GM23338 (cell line): ENCODE measurements around the gene SMCO3. TPM values are rescaled to one million over a fixed set of nuclear protein-coding genes. Genes with fewer than 3 reads are reported as not detected.

Experiments used
- ATAC-seq: fragments of 200-7000 bp; cut with Tn5 transposase; 3 replicates; pipeline ENCODE4 v1.9.1; 2020
- DNase-seq: peaks from one replicate; pipeline ENCODE4 v3.0.0-alpha.2; 2015; ENCODE audit warnings: low spot score
- H2AFZ ChIP-seq: fragments of 200-600 bp; sonication (generic); 2 replicates; pipeline ENCODE4 v1.8.0; 2016; ENCODE audit warnings: antibody characterized with exemption, mild to moderate bottlenecking, moderate library complexity
- H3F3A ChIP-seq: fragments of 200-600 bp; sonication (generic); replicated peaks from 2 replicates; pipeline ENCODE4 v1.8.0; 2017; ENCODE audit warnings: antibody characterized with exemption, mixed run types, low read depth
- H3K27ac ChIP-seq: fragments of 200-600 bp; sonication (generic); 2 replicates; pipeline ENCODE4 v1.6.1; 2016; ENCODE audit warnings: low read depth
- H3K27me3 ChIP-seq: fragments of 200-600 bp; sonication (generic); 2 replicates; pipeline ENCODE4 v1.8.0; 2016; ENCODE audit warnings: mild to moderate bottlenecking, mixed run types, moderate library complexity; ENCODE audit not compliant: insufficient read depth
- H3K36me3 ChIP-seq: fragments of 200-600 bp; sonication (generic); 2 replicates; pipeline ENCODE4 v1.8.0; 2016; ENCODE audit warnings: mild to moderate bottlenecking; ENCODE audit not compliant: insufficient read depth
- H3K4me1 ChIP-seq: fragments of 200-600 bp; sonication (generic); 2 replicates; pipeline ENCODE4 v1.8.0; 2016; ENCODE audit warnings: mild to moderate bottlenecking, moderate library complexity; ENCODE audit not compliant: insufficient read depth
- H3K4me2 ChIP-seq: fragments of 200-600 bp; sonication (generic); 2 replicates; pipeline ENCODE4 v1.7.1; 2017; ENCODE audit warnings: mixed run types
- H3K4me3 ChIP-seq: fragments of 200-600 bp; sonication (generic); 2 replicates; pipeline ENCODE4 v1.6.1; 2016; ENCODE audit warnings: mixed run types
- H3K79me2 ChIP-seq: fragments of 200-600 bp; sonication (generic); replicated peaks from 2 replicates; pipeline ENCODE4 v1.8.0; 2017; ENCODE audit warnings: mild to moderate bottlenecking; ENCODE audit not compliant: insufficient read depth
- H3K9me2 ChIP-seq: fragments of 200-600 bp; sonication (generic); 2 replicates; pipeline ENCODE4 v1.8.0; 2017; ENCODE audit not compliant: insufficient read depth
- H4K20me1 ChIP-seq: fragments of 200-600 bp; sonication (generic); replicated peaks from 2 replicates; pipeline ENCODE4 v1.8.0; 2017; ENCODE audit warnings: mild to moderate bottlenecking; ENCODE audit not compliant: insufficient read depth
- H3K27ac Mint-ChIP-seq: 2 replicates; pipeline ENCODE4 v1.8.0; 2020; ENCODE audit warnings: inconsistent platforms, mild to moderate bottlenecking, moderate library complexity, mixed read lengths
- H3K27me3 Mint-ChIP-seq: 3 replicates; pipeline ENCODE4 v1.8.0; 2022; ENCODE audit warnings: low read depth, mild to moderate bottlenecking, moderate library complexity, mixed read lengths, inconsistent platforms; ENCODE audit not compliant: insufficient read depth, poor library complexity
- H3K36me3 Mint-ChIP-seq: 3 replicates; pipeline ENCODE4 v1.8.0; 2021; ENCODE audit warnings: low read depth, mild to moderate bottlenecking, inconsistent platforms, moderate library complexity, mixed read lengths
- H3K4me1 Mint-ChIP-seq: 3 replicates; pipeline ENCODE4 v1.8.0; 2020; ENCODE audit warnings: mild to moderate bottlenecking, inconsistent platforms, mixed read lengths
- H3K4me3 Mint-ChIP-seq: 3 replicates; pipeline ENCODE4 v1.8.0; 2021; ENCODE audit warnings: moderate library complexity, mild to moderate bottlenecking, inconsistent platforms, mixed read lengths
- H3K9me3 Mint-ChIP-seq: 3 replicates; pipeline ENCODE4 v1.8.0; 2020; ENCODE audit warnings: moderate library complexity, mild to moderate bottlenecking, inconsistent platforms, mixed read lengths
- CREB1 ChIP-seq: fragments of 250-450 bp; sonication (Bioruptor Pico); IDR thresholded peaks from 2 replicates; pipeline ENCODE4 v1.5.0; 2020; ENCODE audit warnings: low read depth, mild to moderate bottlenecking, moderate library complexity
- EZH2 ChIP-seq: fragments of 200-600 bp; sonication (generic); IDR thresholded peaks from one replicate; pipeline ENCODE4 v1.8.0; 2017; ENCODE audit warnings: antibody characterized with exemption, mild to moderate bottlenecking, low read depth; ENCODE audit not compliant: unreplicated experiment
- EZH2phosphoT487 ChIP-seq: fragments of 200-600 bp; sonication (generic); IDR thresholded peaks from one replicate; pipeline ENCODE4 v1.8.1; 2018; ENCODE audit warnings: antibody characterized with exemption; ENCODE audit not compliant: unreplicated experiment
- JUNB ChIP-seq: IDR thresholded peaks from one replicate; pipeline ENCODE4 v1.6.1; 2016; ENCODE audit warnings: antibody characterized with exemption; ENCODE audit not compliant: unreplicated experiment
- NANOG ChIP-seq: IDR thresholded peaks from 2 replicates; pipeline ENCODE4 v1.6.1; 2016; ENCODE audit warnings: antibody characterized with exemption, borderline replicate concordance
- POLR2AphosphoS5 ChIP-seq: IDR thresholded peaks from 2 replicates; pipeline ENCODE4 v1.6.1; 2016; ENCODE audit warnings: antibody characterized with exemption, low read depth
- STAT1 ChIP-seq: IDR thresholded peaks from one replicate; pipeline ENCODE4 v1.6.1; 2016; ENCODE audit warnings: antibody characterized with exemption; ENCODE audit not compliant: unreplicated experiment
- polyA plus RNA-seq: library from polyadenylated mRNA; unstranded; fragments of >200 nt; fragmentation: Nextera tagmentation; extraction: Ambion mirVana; gene quantifications from 2 replicates; pipeline ENCODE4 v1.2.1, GENCODE V29; 2016
- total RNA-seq: library from RNA; depleted of rRNA; stranded (reverse); fragments of >200 nt; shearing (Covaris generic); gene quantifications from 2 replicates; pipeline ENCODE4 v1.2.3, GENCODE V29; 2014
- TF ChIP-seq, protein P1 (sequence below), 2 experiments: fragments of 200-600 bp in 1 of 2; sonication (generic) in 1 of 2; conservative IDR thresholded peaks; 2 replicates each; pipeline versions ENCODE4 v1.5.1 to v1.6.1; 2016 to 2017; ENCODE audit warnings: antibody characterized with exemption in 2 of 2, low read depth in 2 of 2, mild to moderate bottlenecking in 2 of 2, moderate library complexity in 1 of 2
- TF ChIP-seq, protein P2 (sequence below): fragments of 250-450 bp; sonication (Bioruptor Pico); IDR thresholded peaks from 2 replicates; pipeline ENCODE4 v1.5.0; 2020; ENCODE audit warnings: mild to moderate bottlenecking, moderate library complexity
- TF ChIP-seq, protein P3 (sequence below): IDR thresholded peaks from 2 replicates; pipeline ENCODE4 v1.6.1; 2016; ENCODE audit warnings: antibody characterized with exemption

Gene SMCO3
- total and polyA plus RNA-seq, 2 experiments from 2014 or later: 0.13 TPM; not detected in 1

- TF ChIP-seq, protein P1, sequence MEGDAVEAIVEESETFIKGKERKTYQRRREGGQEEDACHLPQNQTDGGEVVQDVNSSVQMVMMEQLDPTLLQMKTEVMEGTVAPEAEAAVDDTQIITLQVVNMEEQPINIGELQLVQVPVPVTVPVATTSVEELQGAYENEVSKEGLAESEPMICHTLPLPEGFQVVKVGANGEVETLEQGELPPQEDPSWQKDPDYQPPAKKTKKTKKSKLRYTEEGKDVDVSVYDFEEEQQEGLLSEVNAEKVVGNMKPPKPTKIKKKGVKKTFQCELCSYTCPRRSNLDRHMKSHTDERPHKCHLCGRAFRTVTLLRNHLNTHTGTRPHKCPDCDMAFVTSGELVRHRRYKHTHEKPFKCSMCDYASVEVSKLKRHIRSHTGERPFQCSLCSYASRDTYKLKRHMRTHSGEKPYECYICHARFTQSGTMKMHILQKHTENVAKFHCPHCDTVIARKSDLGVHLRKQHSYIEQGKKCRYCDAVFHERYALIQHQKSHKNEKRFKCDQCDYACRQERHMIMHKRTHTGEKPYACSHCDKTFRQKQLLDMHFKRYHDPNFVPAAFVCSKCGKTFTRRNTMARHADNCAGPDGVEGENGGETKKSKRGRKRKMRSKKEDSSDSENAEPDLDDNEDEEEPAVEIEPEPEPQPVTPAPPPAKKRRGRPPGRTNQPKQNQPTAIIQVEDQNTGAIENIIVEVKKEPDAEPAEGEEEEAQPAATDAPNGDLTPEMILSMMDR (conservative IDR thresholded peaks at IDR 0.05; ENCODE audit: low read depth in 2 of 2): no peak
- TF ChIP-seq JUNB: no peak
- no peak for TF ChIP-seq POLR2AphosphoS5
Observed at GRCh38 chr12:14833336-14833735, 19.4 kb upstream of the SMCO3 start (continued).

GRCh38 chr12:14828892-14829291 lies 14.9 kb upstream of the SMCO3 start:
- peak; percentile 82 for ATAC-seq
- no peaks in the 10 kb centered on the region for H3K36me3 Mint-ChIP-seq
- no peaks in the 10 kb centered on the region for H3K9me2 ChIP-seq

DNA sequence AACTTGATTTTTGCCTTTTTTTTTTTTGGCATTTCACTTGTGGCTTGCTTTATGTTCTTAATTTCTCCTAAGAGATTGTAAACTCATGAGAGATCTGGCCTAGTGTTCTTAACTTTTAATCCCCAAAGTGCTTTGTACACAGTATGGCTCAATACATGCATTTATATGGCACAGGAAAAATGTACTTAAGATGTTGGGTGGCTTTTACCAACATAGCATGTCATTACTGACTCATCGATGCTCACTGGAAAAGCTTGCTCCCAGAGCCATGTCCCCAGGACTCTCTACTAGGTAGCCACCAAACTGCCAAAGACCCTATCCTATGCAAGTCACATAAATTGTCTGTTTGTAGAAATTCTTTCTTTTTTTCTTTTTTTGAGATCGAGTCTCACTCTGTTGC lies 13.1 kb upstream of the SMCO3 start:
- no peaks in the 10 kb centered on the region for H3K27me3 Mint-ChIP-seq
- H3K27ac ChIP-seq: no peak overlapping the region
- TF ChIP-seq STAT1 (no peak), EZH2 (no peak), POLR2AphosphoS5 (no peak), CREB1 (CRISPR knock-in tag) (no peak), NANOG (no peak)
- TF ChIP-seq, protein P2, sequence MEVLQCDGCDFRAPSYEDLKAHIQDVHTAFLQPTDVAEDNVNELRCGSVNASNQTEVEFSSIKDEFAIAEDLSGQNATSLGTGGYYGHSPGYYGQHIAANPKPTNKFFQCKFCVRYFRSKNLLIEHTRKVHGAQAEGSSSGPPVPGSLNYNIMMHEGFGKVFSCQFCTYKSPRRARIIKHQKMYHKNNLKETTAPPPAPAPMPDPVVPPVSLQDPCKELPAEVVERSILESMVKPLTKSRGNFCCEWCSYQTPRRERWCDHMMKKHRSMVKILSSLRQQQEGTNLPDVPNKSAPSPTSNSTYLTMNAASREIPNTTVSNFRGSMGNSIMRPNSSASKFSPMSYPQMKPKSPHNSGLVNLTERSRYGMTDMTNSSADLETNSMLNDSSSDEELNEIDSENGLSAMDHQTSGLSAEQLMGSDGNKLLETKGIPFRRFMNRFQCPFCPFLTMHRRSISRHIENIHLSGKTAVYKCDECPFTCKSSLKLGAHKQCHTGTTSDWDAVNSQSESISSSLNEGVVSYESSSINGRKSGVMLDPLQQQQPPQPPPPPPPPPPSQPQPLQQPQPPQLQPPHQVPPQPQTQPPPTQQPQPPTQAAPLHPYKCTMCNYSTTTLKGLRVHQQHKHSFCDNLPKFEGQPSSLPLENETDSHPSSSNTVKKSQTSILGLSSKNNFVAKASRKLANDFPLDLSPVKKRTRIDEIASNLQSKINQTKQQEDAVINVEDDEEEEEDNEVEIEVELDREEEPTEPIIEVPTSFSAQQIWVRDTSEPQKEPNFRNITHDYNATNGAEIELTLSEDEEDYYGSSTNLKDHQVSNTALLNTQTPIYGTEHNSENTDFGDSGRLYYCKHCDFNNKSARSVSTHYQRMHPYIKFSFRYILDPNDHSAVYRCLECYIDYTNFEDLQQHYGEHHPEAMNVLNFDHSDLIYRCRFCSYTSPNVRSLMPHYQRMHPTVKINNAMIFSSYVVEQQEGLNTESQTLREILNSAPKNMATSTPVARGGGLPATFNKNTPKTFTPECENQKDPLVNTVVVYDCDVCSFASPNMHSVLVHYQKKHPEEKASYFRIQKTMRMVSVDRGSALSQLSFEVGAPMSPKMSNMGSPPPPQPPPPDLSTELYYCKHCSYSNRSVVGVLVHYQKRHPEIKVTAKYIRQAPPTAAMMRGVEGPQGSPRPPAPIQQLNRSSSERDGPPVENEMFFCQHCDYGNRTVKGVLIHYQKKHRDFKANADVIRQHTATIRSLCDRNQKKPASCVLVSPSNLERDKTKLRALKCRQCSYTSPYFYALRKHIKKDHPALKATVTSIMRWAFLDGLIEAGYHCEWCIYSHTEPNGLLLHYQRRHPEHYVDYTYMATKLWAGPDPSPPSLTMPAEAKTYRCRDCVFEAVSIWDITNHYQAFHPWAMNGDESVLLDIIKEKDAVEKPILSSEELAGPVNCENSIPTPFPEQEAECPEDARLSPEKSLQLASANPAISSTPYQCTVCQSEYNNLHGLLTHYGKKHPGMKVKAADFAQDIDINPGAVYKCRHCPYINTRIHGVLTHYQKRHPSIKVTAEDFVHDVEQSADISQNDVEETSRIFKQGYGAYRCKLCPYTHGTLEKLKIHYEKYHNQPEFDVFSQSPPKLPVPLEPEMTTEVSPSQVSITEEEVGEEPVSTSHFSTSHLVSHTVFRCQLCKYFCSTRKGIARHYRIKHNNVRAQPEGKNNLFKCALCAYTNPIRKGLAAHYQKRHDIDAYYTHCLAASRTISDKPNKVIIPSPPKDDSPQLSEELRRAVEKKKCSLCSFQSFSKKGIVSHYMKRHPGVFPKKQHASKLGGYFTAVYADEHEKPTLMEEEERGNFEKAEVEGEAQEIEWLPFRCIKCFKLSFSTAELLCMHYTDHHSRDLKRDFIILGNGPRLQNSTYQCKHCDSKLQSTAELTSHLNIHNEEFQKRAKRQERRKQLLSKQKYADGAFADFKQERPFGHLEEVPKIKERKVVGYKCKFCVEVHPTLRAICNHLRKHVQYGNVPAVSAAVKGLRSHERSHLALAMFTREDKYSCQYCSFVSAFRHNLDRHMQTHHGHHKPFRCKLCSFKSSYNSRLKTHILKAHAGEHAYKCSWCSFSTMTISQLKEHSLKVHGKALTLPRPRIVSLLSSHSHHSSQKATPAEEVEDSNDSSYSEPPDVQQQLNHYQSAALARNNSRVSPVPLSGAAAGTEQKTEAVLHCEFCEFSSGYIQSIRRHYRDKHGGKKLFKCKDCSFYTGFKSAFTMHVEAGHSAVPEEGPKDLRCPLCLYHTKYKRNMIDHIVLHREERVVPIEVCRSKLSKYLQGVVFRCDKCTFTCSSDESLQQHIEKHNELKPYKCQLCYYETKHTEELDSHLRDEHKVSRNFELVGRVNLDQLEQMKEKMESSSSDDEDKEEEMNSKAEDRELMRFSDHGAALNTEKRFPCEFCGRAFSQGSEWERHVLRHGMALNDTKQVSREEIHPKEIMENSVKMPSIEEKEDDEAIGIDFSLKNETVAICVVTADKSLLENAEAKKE (CRISPR knock-in tag): no peak
- TF ChIP-seq, protein P3, sequence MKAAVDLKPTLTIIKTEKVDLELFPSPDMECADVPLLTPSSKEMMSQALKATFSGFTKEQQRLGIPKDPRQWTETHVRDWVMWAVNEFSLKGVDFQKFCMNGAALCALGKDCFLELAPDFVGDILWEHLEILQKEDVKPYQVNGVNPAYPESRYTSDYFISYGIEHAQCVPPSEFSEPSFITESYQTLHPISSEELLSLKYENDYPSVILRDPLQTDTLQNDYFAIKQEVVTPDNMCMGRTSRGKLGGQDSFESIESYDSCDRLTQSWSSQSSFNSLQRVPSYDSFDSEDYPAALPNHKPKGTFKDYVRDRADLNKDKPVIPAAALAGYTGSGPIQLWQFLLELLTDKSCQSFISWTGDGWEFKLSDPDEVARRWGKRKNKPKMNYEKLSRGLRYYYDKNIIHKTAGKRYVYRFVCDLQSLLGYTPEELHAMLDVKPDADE: no peak

More at GRCh38 chr12:14828892-14829291, 14.9 kb upstream of the SMCO3 start:
- Histone ChIP-seq H3K4me3 (no peak overlapping the region), H3K4me2 (no peak overlapping the region), H4K20me1 (no peaks in the 10 kb centered on the region), H3K79me2 (no peaks in the 10 kb centered on the region), H3K27me3 (no peaks in the 10 kb centered on the region), H3K4me1 (no peaks in the 10 kb centered on the region), H3K36me3 (no peaks in the 10 kb centered on the region), H3K27ac (no peak overlapping the region), H2AFZ (no peak overlapping the region), H3F3A (no peaks in the 10 kb centered on the region)
- H3K27ac Mint-ChIP-seq: no peak overlapping the region
- DNase-seq: peak; percentile 53
- no peak overlapping the region for H3K4me3 Mint-ChIP-seq
- no peaks in the 10 kb centered on the region for H3K9me3 Mint-ChIP-seq
- H3K4me1 Mint-ChIP-seq: peaks cover 3% of the 10 kb centered on the region; the same call in 2 of the 3 replicates
- H3K27me3 Mint-ChIP-seq: no peaks in the 10 kb centered on the region
- TF ChIP-seq EZH2phosphoT487: no peak
- TF ChIP-seq POLR2AphosphoS5: no peak
- TF ChIP-seq, protein P3: no peak

More for the DNA sequence above, 13.1 kb upstream of the SMCO3 start:
- Histone ChIP-seq H3K27me3 (no peaks in the 10 kb centered on the region), H3K4me3 (no peak overlapping the region), H3K9me2 (no peaks in the 10 kb centered on the region), H3K79me2 (no peaks in the 10 kb centered on the region), H3F3A (no peaks in the 10 kb centered on the region), H2AFZ (no peak overlapping the region), H3K36me3 (no peaks in the 10 kb centered on the region), H3K4me1 (no peaks in the 10 kb centered on the region), H3K4me2 (no peak overlapping the region), H4K20me1 (no peaks in the 10 kb centered on the region)
- no peak overlapping the region for H3K4me3 Mint-ChIP-seq
- H3K4me1 Mint-ChIP-seq: peaks cover 6% of the 10 kb centered on the region; the same call in 2 of the 3 replicates
- H3K27ac Mint-ChIP-seq: no peak overlapping the region
- no peaks in the 10 kb centered on the region for H3K9me3 Mint-ChIP-seq
- DNase-seq (no peak), ATAC-seq (no peak)
- no peaks in the 10 kb centered on the region for H3K36me3 Mint-ChIP-seq
